Stimulated activated CD8-positive, alpha-beta memory T cell treated with anti-CD3 and anti-CD28 coated beads, Interleukin-7, amount 100 ng/mL, for 1 hour (primary cell): ENCODE data around the gene CHKB.

ENCODE experiments used
- DNase-seq, 2 donors: peaks; one replicate each; pipeline ENCODE4 v3.0.0-alpha.2; 2020; ENCODE audit warnings: low read depth in 2 of 2

Gene CHKB

GRCh38 chr22:50599816-50600455, 17.3 kb upstream of the CHKB start:
- no peak for DNase-seq

GRCh38 chr22:50597097-50597496, 14.4 kb upstream of the CHKB start:
- no peak for DNase-seq

GRCh38 chr22:50595189-50595588, 12.5 kb upstream of the CHKB start:
- DNase-seq, result no peak

- no peak for DNase-seq
Observed at GRCh38 chr22:50587407-50587806, 4.8 kb upstream of the CHKB start.

GRCh38 chr22:50586416-50586815, 3.8 kb upstream of the CHKB start:
- no peak for DNase-seq

GRCh38 chr22:50585781-50586180, 3.1 kb upstream of the CHKB start:
- no peak for DNase-seq

GRCh38 chr22:50585238-50585637, 2.6 kb upstream of the CHKB start:
- DNase-seq, result no peak

- no peak for DNase-seq
Observed at GRCh38 chr22:50584106-50585096, 1.8 kb upstream of the CHKB start.

- no peak for DNase-seq
Observed at GRCh38 chr22:50583294-50583861, 729 bp upstream of the CHKB start.

- no peak for DNase-seq
Observed at GRCh38 chr22:50581950-50582492, 628 bp downstream of the CHKB start.

GRCh38 chr22:50581031-50581949, 1.4 kb downstream of the CHKB start:
- no peak for DNase-seq

- no peak for DNase-seq
Observed at GRCh38 chr22:50579752-50580151, 2.9 kb downstream of the CHKB start.

GRCh38 chr22:50578776-50579310, 3.8 kb downstream of the CHKB start:
- no peak for DNase-seq

- no peak for DNase-seq
Observed at GRCh38 chr22:50577987-50578775, 4.5 kb downstream of the CHKB start, which contains the start of gene CPT1B. Gene CPT1B (minus strand): TSS chr22:50578427. CDS start chr22:50577915, 512 bp downstream.

- DNase-seq, result no peak
Observed at GRCh38 chr22:50577697-50577986, 5.0 kb downstream of the CHKB start.

GRCh38 chr22:50576806-50577696, 5.6 kb downstream of the CHKB start:
- no peak for DNase-seq

GRCh38 chr22:50576070-50576469, 6.6 kb downstream of the CHKB start:
- DNase-seq, result no peak

GRCh38 chr22:50575426-50575941, 7.2 kb downstream of the CHKB start:
- DNase-seq, result no peak

GRCh38 chr22:50574383-50574755, 8.3 kb downstream of the CHKB start:
- no peak for DNase-seq
